Activated T-helper 9 cell treated with anti-CD3 and anti-CD28 coated beads, Interleukin-2, amount 50 U/mL, for 16 hours (primary cell): Measurements from ENCODE around the gene PITPNC1.
"Not testable (repeated sequence)": the region's sequence is repeated elsewhere in the genome, so short reads cannot be mapped to it uniquely, and the experiment has no call there.

ENCODE experiments used
- DNase-seq: peaks from one replicate; pipeline ENCODE4 v3.0.0-alpha.2; 2020; ENCODE audit warnings: low read depth

The PITPNC1 gene

GRCh38 chr17:67578679-67579405, 201.8 kb downstream of the PITPNC1 start:
- not testable (repeated sequence) for DNase-seq

GRCh38 chr17:67582673-67583081, 205.6 kb downstream of the PITPNC1 start:
- no peak for DNase-seq

GRCh38 chr17:67585077-67585602, 208.1 kb downstream of the PITPNC1 start:
- DNase-seq = no peak

GRCh38 chr17:67588326-67588725, 211.2 kb downstream of the PITPNC1 start:
- no peak for DNase-seq

GRCh38 chr17:67594115-67594880, 217.2 kb downstream of the PITPNC1 start:
- DNase-seq = no peak

GRCh38 chr17:67600408-67600807, 223.3 kb downstream of the PITPNC1 start:
- DNase-seq = no peak

- no peak for DNase-seq
These were observed 224.8 kb downstream of the PITPNC1 start for GRCh38 chr17:67601897-67602296.

- no peak for DNase-seq
These were observed 225.4 kb downstream of the PITPNC1 start for GRCh38 chr17:67602444-67602843.

GRCh38 chr17:67602974-67603373, 225.9 kb downstream of the PITPNC1 start:
- no peak for DNase-seq

- no peak for DNase-seq
These were observed 228.3 kb downstream of the PITPNC1 start for GRCh38 chr17:67605256-67605912.

GRCh38 chr17:67606471-67606870, 229.4 kb downstream of the PITPNC1 start:
- DNase-seq = no peak

- DNase-seq = no peak
These were observed 230.0 kb downstream of the PITPNC1 start for GRCh38 chr17:67606896-67607604.

- no peak for DNase-seq
These were observed 233.0 kb downstream of the PITPNC1 start for GRCh38 chr17:67610061-67610460.

GRCh38 chr17:67613961-67614360, 236.9 kb downstream of the PITPNC1 start:
- no peak for DNase-seq

- no peak for DNase-seq
These were observed 238.0 kb downstream of the PITPNC1 start for GRCh38 chr17:67615011-67615561.

GRCh38 chr17:67615736-67616135, 238.7 kb downstream of the PITPNC1 start:
- DNase-seq = no peak

- DNase-seq = no peak
These were observed 240.3 kb downstream of the PITPNC1 start for GRCh38 chr17:67617304-67617899.

GRCh38 chr17:67619555-67619954, 242.5 kb downstream of the PITPNC1 start:
- no peak for DNase-seq

- no peak for DNase-seq
These were observed 243.0 kb downstream of the PITPNC1 start for GRCh38 chr17:67620088-67620487.

GRCh38 chr17:67620636-67621035, 243.6 kb downstream of the PITPNC1 start:
- DNase-seq = no peak

GRCh38 chr17:67623767-67624166, 246.7 kb downstream of the PITPNC1 start:
- no peak for DNase-seq
